Measurements from ENCODE around the gene CEP170.

The CEP170 gene

GRCh38 chr1:243254927-243255790, at the start of gene CEP170:
TSS of gene CEP170 (minus strand) at chr1:243255281. CDS start at chr1:243225280, 30,001 bp downstream.
- FAIRE-seq, result peak; percentile 95

- no peak for FAIRE-seq
Measured at GRCh38 chr1:243301059-243301458, 46.0 kb upstream of the CEP170 start.

- FAIRE-seq, result peak; percentile 77
Measured at GRCh38 chr1:243299069-243299468, 44.0 kb upstream of the CEP170 start.

GRCh38 chr1:243294723-243295121, 39.6 kb upstream of the CEP170 start:
- no peak for FAIRE-seq

GRCh38 chr1:243293941-243294722, 39.1 kb upstream of the CEP170 start:
- FAIRE-seq, result no peak

GRCh38 chr1:243292117-243292516, 37.0 kb upstream of the CEP170 start:
- FAIRE-seq, result no peak

- no peak for FAIRE-seq
Measured at GRCh38 chr1:243291292-243291691, 36.2 kb upstream of the CEP170 start.

GRCh38 chr1:243288062-243288461, 33.0 kb upstream of the CEP170 start:
- no peak for FAIRE-seq

- no peak for FAIRE-seq
Measured at GRCh38 chr1:243287652-243288051, 32.6 kb upstream of the CEP170 start.

GRCh38 chr1:243287123-243287460, 32.0 kb upstream of the CEP170 start:
- FAIRE-seq, result no peak

- no peak for FAIRE-seq
Measured at GRCh38 chr1:243286409-243287122, 31.5 kb upstream of the CEP170 start.

- FAIRE-seq, result no peak
Measured at GRCh38 chr1:243281672-243282071, 26.6 kb upstream of the CEP170 start.

- no peak for FAIRE-seq
Measured at GRCh38 chr1:243280571-243281129, 25.6 kb upstream of the CEP170 start.

GRCh38 chr1:243275316-243275715, 20.2 kb upstream of the CEP170 start:
- no peak for FAIRE-seq

- no peak for FAIRE-seq
Measured at GRCh38 chr1:243273945-243274344, 18.9 kb upstream of the CEP170 start.

GRCh38 chr1:243273506-243273905, 18.4 kb upstream of the CEP170 start:
- FAIRE-seq, result no peak

- FAIRE-seq, result no peak
Measured at GRCh38 chr1:243272401-243272800, 17.3 kb upstream of the CEP170 start.

GRCh38 chr1:243271996-243272395, 16.9 kb upstream of the CEP170 start:
- FAIRE-seq, result no peak

GRCh38 chr1:243270097-243270864, 15.2 kb upstream of the CEP170 start:
- FAIRE-seq, result no peak

GRCh38 chr1:243269461-243269801, 14.3 kb upstream of the CEP170 start:
- FAIRE-seq, result no peak

GRCh38 chr1:243268751-243269460, 13.8 kb upstream of the CEP170 start:
- FAIRE-seq, result no peak

Data from A204.1 (cell line).